HepG2 (cell line): Measurements from ENCODE around the gene KCNQ2. TPM values are rescaled to one million over a fixed set of nuclear protein-coding genes. Genes with fewer than 3 reads are reported as not detected.

Source experiments
- CENPX ChIP-seq: sonication (generic); formaldehyde crosslinking; IDR thresholded peaks from 2 replicates; pipeline ENCODE4 v1.9.0; 2021; ENCODE audit warnings: mild to moderate bottlenecking, missing genetic modification reagents, moderate library complexity
- DR1 ChIP-seq: sonication (generic); formaldehyde crosslinking; IDR thresholded peaks from 2 replicates; pipeline ENCODE4 v1.8.0; 2021; ENCODE audit warnings: mild to moderate bottlenecking, missing genetic modification reagents, inconsistent platforms
- EED ChIP-seq: sonication (generic); formaldehyde crosslinking; IDR thresholded peaks from 2 replicates; pipeline ENCODE4 v1.5.0; 2020; ENCODE audit warnings: mild to moderate bottlenecking, missing genetic modification reagents
- ELF4 ChIP-seq: sonication (generic); formaldehyde crosslinking; IDR thresholded peaks from 2 replicates; pipeline ENCODE4 v1.5.0; 2020; ENCODE audit warnings: missing genetic modification reagents, mild to moderate bottlenecking, moderate library complexity, borderline replicate concordance
- ETS1 ChIP-seq: sonication (generic); formaldehyde crosslinking; IDR thresholded peaks from 2 replicates; pipeline ENCODE4 v1.4.0; 2020; ENCODE audit warnings: missing genetic modification reagents
- FLYWCH1 ChIP-seq: sonication (generic); formaldehyde crosslinking; IDR thresholded peaks from 2 replicates; pipeline ENCODE4 v1.8.1; 2023; ENCODE audit warnings: mild to moderate bottlenecking, missing genetic modification reagents
- FOXA1 ChIP-seq, 2 experiments: fragments of 450-650 bp in 1 of 2; sonication (generic) in 1 of 2; formaldehyde crosslinking in 1 of 2; IDR thresholded peaks; 2 replicates each; pipeline versions ENCODE4 v1.4.0 to v1.6.1; 2016 to 2020; ENCODE audit warnings: missing genetic modification reagents in 1 of 2
- HDAC1 ChIP-seq: sonication (generic); formaldehyde crosslinking; IDR thresholded peaks from 2 replicates; pipeline ENCODE4 v1.5.1; 2020; ENCODE audit warnings: mild to moderate bottlenecking, missing genetic modification reagents
- HES4 ChIP-seq: sonication (generic); formaldehyde crosslinking; IDR thresholded peaks from 2 replicates; pipeline ENCODE4 v1.9.0; 2021; ENCODE audit warnings: mild to moderate bottlenecking, missing genetic modification reagents, borderline replicate concordance
- HIC2 ChIP-seq: sonication (generic); formaldehyde crosslinking; IDR thresholded peaks from 2 replicates; pipeline ENCODE4 v1.9.0; 2022; ENCODE audit warnings: low read depth, missing genetic modification reagents
- KLF12 ChIP-seq: sonication (generic); formaldehyde crosslinking; IDR thresholded peaks from 2 replicates; pipeline ENCODE4 v1.4.0; 2020; ENCODE audit warnings: missing genetic modification reagents, borderline replicate concordance
- KLF6 ChIP-seq: IDR thresholded peaks from 2 replicates; pipeline ENCODE4 v1.8.0; 2016; ENCODE audit warnings: missing biosample characterization, missing genetic modification reagents
- MIXL1 ChIP-seq: IDR thresholded peaks from 2 replicates; pipeline ENCODE4 v1.6.1; 2016
- NCOA5 ChIP-seq: sonication (generic); formaldehyde crosslinking; IDR thresholded peaks from 2 replicates; pipeline ENCODE4 v1.4.0; 2020; ENCODE audit warnings: missing genetic modification reagents
- RORA ChIP-seq: sonication (generic); formaldehyde crosslinking; IDR thresholded peaks from 2 replicates; pipeline ENCODE4 v1.5.0; 2020; ENCODE audit warnings: mild to moderate bottlenecking, missing genetic modification reagents, moderate library complexity
- SIX4 ChIP-seq: sonication (generic); formaldehyde crosslinking; IDR thresholded peaks from 2 replicates; pipeline ENCODE4 v1.4.0; 2020; ENCODE audit warnings: missing genetic modification reagents
- YEATS4 ChIP-seq: sonication (generic); formaldehyde crosslinking; IDR thresholded peaks from 2 replicates; pipeline ENCODE4 v1.4.0; 2020; ENCODE audit warnings: missing genetic modification reagents, borderline replicate concordance
- ZKSCAN1 ChIP-seq: fragments of 150-350 bp; IDR thresholded peaks from 2 replicates; pipeline ENCODE4 v1.6.1; 2014; ENCODE audit warnings: low read length
- ZNF101 ChIP-seq: sonication (generic); formaldehyde crosslinking; IDR thresholded peaks from 2 replicates; pipeline ENCODE4 v1.4.0; 2020; ENCODE audit warnings: mild to moderate bottlenecking, low read depth, missing genetic modification reagents, borderline replicate concordance
- ZNF280D ChIP-seq: sonication (generic); formaldehyde crosslinking; IDR thresholded peaks from 2 replicates; pipeline ENCODE4 v1.5.1; 2020; ENCODE audit warnings: mild to moderate bottlenecking, missing genetic modification reagents
- ZNF512B ChIP-seq: sonication (generic); formaldehyde crosslinking; IDR thresholded peaks from 2 replicates; pipeline ENCODE4 v1.5.1; 2020; ENCODE audit warnings: missing genetic modification reagents, mild to moderate bottlenecking, borderline replicate concordance
- ZNF549 ChIP-seq: sonication (generic); formaldehyde crosslinking; IDR thresholded peaks from 2 replicates; pipeline ENCODE4 v1.5.0; 2020; ENCODE audit warnings: missing genetic modification reagents
- ZNF720 ChIP-seq: sonication (generic); formaldehyde crosslinking; IDR thresholded peaks from 2 replicates; pipeline ENCODE4 v1.4.0; 2020; ENCODE audit warnings: missing genetic modification reagents
- polyA plus RNA-seq, 8 experiments: library from polyadenylated mRNA; depleted of rRNA in 3 of 8; stranded (reverse) in 7 of 8; unstranded in 1 of 8; fragments of >200 nt; fragmentation: Illumina TruSeq in 4 of 8; extraction: Trizol in 4 of 8; gene quantifications; 2 replicates each; pipeline versions ENCODE4 v1.2.1 to v1.2.3, GENCODE V29; 2011 to 2016; ENCODE audit warnings: low read depth in 4 of 8, missing spikeins in 1 of 8, mixed read lengths in 1 of 8; ENCODE audit not compliant: insufficient read depth in 1 of 8
- total RNA-seq, 5 experiments: library from RNA; depleted of rRNA; stranded (reverse); fragments of >200 nt; fragmentation: Illumina TruSeq; extraction: Trizol; gene quantifications; 2 replicates each; pipeline ENCODE4 v1.2.3, GENCODE V29; 2016; ENCODE audit warnings: low read depth in 1 of 5

Gene KCNQ2
- total and polyA plus RNA-seq, 2 of the 13 experiments (the other 11 are each of a cell fraction or from before 2014, with no cell fraction given) = not detected

GRCh38 chr20:63363981-63364561 lies 108.4 kb downstream of the KCNQ2 start (continued):
- TF ChIP-seq HIC2 (CRISPR knock-in tag) (0 out of 2 replicates have a peak, but pooled peaks have one; percentile 39), NCOA5 (no peak), SIX4 (CRISPR knock-in tag) (no peak), KLF12 (CRISPR knock-in tag) (no peak), KLF6 (no peak), ETS1 (CRISPR knock-in tag) (no peak), DR1 (no peak), YEATS4 (CRISPR knock-in tag) (peak; percentile 2; the same call in 1 of the 2 replicates), ZNF512B (CRISPR knock-in tag) (peak; percentile 74; the same call in 1 of the 2 replicates), MIXL1 (CRISPR knock-in tag) (no peak), ELF4 (no peak), RORA (CRISPR knock-in tag) (no peak), ZNF101 (CRISPR knock-in tag) (no peak), ZKSCAN1 (no peak), HDAC1 (CRISPR knock-in tag) (no peak), ZNF280D (0 out of 2 replicates have a peak, but pooled peaks have one; percentile 41), FOXA1 (IDR thresholded peaks at IDR 0.05) (no peak), FOXA1 (CRISPR knock-in tag; IDR thresholded peaks at IDR 0.05) (no peak), ZNF720 (CRISPR knock-in tag) (no peak), CENPX (CRISPR knock-in tag) (no peak), HES4 (CRISPR knock-in tag) (peak; percentile 60; the same call in 1 of the 2 replicates), FLYWCH1 (no peak), ZNF549 (CRISPR knock-in tag) (no peak), EED (CRISPR knock-in tag) (no peak)
